PC-9 (cell line): ENCODE measurements around the gene ZNF385B.
A peak's percentile ranks its signal among the peaks of the same experiment; 100 is the strongest.

Experiments used
- EZH2 ChIP-seq: fragments of 200-600 bp; sonication (generic); IDR thresholded peaks from 2 replicates; pipeline ENCODE4 v1.8.0; 2017; ENCODE audit warnings: antibody characterized with exemption, low read depth
- TF ChIP-seq, protein P1 (sequence below): fragments of 200-600 bp; sonication (generic); conservative IDR thresholded peaks from 2 replicates; pipeline ENCODE4 v1.6.1; 2017; ENCODE audit warnings: mixed run types, antibody characterized with exemption, mild to moderate bottlenecking, moderate library complexity

DNA sequence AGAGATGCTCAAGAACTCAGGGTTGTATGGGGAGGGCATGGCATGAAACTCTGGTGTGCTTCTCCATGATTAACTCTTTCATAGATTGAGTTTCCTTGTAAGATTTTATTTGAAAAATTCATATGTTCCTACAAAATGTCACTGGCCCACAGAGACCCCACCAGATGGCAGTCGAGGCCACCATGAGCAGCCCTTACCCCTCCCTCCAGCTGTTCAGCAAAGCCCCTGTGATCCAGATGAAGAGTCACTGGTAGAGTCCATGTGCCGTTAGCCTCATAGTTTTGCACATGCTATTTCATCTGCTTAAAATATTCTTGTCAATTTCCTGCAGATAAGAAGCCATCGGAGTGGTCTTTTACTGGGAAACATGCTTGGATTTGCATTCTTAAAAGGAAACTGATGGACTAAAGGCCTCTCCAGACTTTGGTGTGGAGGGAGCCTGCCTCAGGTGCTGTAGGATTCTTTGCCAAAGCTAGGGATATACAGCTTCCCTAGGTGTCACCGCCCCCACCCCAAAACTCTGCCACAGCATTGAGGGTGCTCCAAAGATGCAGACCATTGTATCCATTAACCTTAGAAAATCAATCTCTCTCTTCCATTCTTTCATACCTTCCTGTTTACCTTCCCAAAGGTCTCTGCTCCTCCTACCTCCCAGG is 18.8 kb downstream of the ZNF385B start:
- TF ChIP-seq, protein P1, sequence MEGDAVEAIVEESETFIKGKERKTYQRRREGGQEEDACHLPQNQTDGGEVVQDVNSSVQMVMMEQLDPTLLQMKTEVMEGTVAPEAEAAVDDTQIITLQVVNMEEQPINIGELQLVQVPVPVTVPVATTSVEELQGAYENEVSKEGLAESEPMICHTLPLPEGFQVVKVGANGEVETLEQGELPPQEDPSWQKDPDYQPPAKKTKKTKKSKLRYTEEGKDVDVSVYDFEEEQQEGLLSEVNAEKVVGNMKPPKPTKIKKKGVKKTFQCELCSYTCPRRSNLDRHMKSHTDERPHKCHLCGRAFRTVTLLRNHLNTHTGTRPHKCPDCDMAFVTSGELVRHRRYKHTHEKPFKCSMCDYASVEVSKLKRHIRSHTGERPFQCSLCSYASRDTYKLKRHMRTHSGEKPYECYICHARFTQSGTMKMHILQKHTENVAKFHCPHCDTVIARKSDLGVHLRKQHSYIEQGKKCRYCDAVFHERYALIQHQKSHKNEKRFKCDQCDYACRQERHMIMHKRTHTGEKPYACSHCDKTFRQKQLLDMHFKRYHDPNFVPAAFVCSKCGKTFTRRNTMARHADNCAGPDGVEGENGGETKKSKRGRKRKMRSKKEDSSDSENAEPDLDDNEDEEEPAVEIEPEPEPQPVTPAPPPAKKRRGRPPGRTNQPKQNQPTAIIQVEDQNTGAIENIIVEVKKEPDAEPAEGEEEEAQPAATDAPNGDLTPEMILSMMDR = peak; percentile 61
- no peak for TF ChIP-seq EZH2
